GM23338 (cell line): ENCODE data around the gene CD302. TPM values are rescaled to one million over a fixed set of nuclear protein-coding genes. Genes with fewer than 3 reads are reported as not detected.

ENCODE experiments used
- ATAC-seq: fragments of 200-7000 bp; cut with Tn5 transposase; 3 replicates; pipeline ENCODE4 v1.9.1; 2020
- DNase-seq: peaks from one replicate; pipeline ENCODE4 v3.0.0-alpha.2; 2015; ENCODE audit warnings: low spot score
- H2AFZ ChIP-seq: fragments of 200-600 bp; sonication (generic); 2 replicates; pipeline ENCODE4 v1.8.0; 2016; ENCODE audit warnings: antibody characterized with exemption, mild to moderate bottlenecking, moderate library complexity
- H3F3A ChIP-seq: fragments of 200-600 bp; sonication (generic); replicated peaks from 2 replicates; pipeline ENCODE4 v1.8.0; 2017; ENCODE audit warnings: antibody characterized with exemption, mixed run types, low read depth
- H3K27ac ChIP-seq: fragments of 200-600 bp; sonication (generic); 2 replicates; pipeline ENCODE4 v1.6.1; 2016; ENCODE audit warnings: low read depth
- H3K27me3 ChIP-seq: fragments of 200-600 bp; sonication (generic); 2 replicates; pipeline ENCODE4 v1.8.0; 2016; ENCODE audit warnings: mild to moderate bottlenecking, mixed run types, moderate library complexity; ENCODE audit not compliant: insufficient read depth
- H3K36me3 ChIP-seq: fragments of 200-600 bp; sonication (generic); 2 replicates; pipeline ENCODE4 v1.8.0; 2016; ENCODE audit warnings: mild to moderate bottlenecking; ENCODE audit not compliant: insufficient read depth
- H3K4me1 ChIP-seq: fragments of 200-600 bp; sonication (generic); 2 replicates; pipeline ENCODE4 v1.8.0; 2016; ENCODE audit warnings: mild to moderate bottlenecking, moderate library complexity; ENCODE audit not compliant: insufficient read depth
- H3K4me2 ChIP-seq: fragments of 200-600 bp; sonication (generic); 2 replicates; pipeline ENCODE4 v1.7.1; 2017; ENCODE audit warnings: mixed run types
- H3K4me3 ChIP-seq: fragments of 200-600 bp; sonication (generic); 2 replicates; pipeline ENCODE4 v1.6.1; 2016; ENCODE audit warnings: mixed run types
- H3K79me2 ChIP-seq: fragments of 200-600 bp; sonication (generic); replicated peaks from 2 replicates; pipeline ENCODE4 v1.8.0; 2017; ENCODE audit warnings: mild to moderate bottlenecking; ENCODE audit not compliant: insufficient read depth
- H3K9me2 ChIP-seq: fragments of 200-600 bp; sonication (generic); 2 replicates; pipeline ENCODE4 v1.8.0; 2017; ENCODE audit not compliant: insufficient read depth
- H4K20me1 ChIP-seq: fragments of 200-600 bp; sonication (generic); replicated peaks from 2 replicates; pipeline ENCODE4 v1.8.0; 2017; ENCODE audit warnings: mild to moderate bottlenecking; ENCODE audit not compliant: insufficient read depth
- H3K27ac Mint-ChIP-seq: 2 replicates; pipeline ENCODE4 v1.8.0; 2020; ENCODE audit warnings: inconsistent platforms, mild to moderate bottlenecking, moderate library complexity, mixed read lengths
- H3K27me3 Mint-ChIP-seq: 3 replicates; pipeline ENCODE4 v1.8.0; 2022; ENCODE audit warnings: low read depth, mild to moderate bottlenecking, moderate library complexity, mixed read lengths, inconsistent platforms; ENCODE audit not compliant: insufficient read depth, poor library complexity
- H3K36me3 Mint-ChIP-seq: 3 replicates; pipeline ENCODE4 v1.8.0; 2021; ENCODE audit warnings: low read depth, mild to moderate bottlenecking, inconsistent platforms, moderate library complexity, mixed read lengths
- H3K4me1 Mint-ChIP-seq: 3 replicates; pipeline ENCODE4 v1.8.0; 2020; ENCODE audit warnings: mild to moderate bottlenecking, inconsistent platforms, mixed read lengths
- H3K4me3 Mint-ChIP-seq: 3 replicates; pipeline ENCODE4 v1.8.0; 2021; ENCODE audit warnings: moderate library complexity, mild to moderate bottlenecking, inconsistent platforms, mixed read lengths
- H3K9me3 Mint-ChIP-seq: 3 replicates; pipeline ENCODE4 v1.8.0; 2020; ENCODE audit warnings: moderate library complexity, mild to moderate bottlenecking, inconsistent platforms, mixed read lengths
- CREB1 ChIP-seq: fragments of 250-450 bp; sonication (Bioruptor Pico); IDR thresholded peaks from 2 replicates; pipeline ENCODE4 v1.5.0; 2020; ENCODE audit warnings: low read depth, mild to moderate bottlenecking, moderate library complexity
- ETS1 ChIP-seq: IDR thresholded peaks from 2 replicates; pipeline ENCODE4 v1.6.1; 2016; ENCODE audit warnings: antibody characterized with exemption
- EZH2 ChIP-seq: fragments of 200-600 bp; sonication (generic); IDR thresholded peaks from one replicate; pipeline ENCODE4 v1.8.0; 2017; ENCODE audit warnings: antibody characterized with exemption, mild to moderate bottlenecking, low read depth; ENCODE audit not compliant: unreplicated experiment
- EZH2phosphoT487 ChIP-seq: fragments of 200-600 bp; sonication (generic); IDR thresholded peaks from one replicate; pipeline ENCODE4 v1.8.1; 2018; ENCODE audit warnings: antibody characterized with exemption; ENCODE audit not compliant: unreplicated experiment
- JUNB ChIP-seq: IDR thresholded peaks from one replicate; pipeline ENCODE4 v1.6.1; 2016; ENCODE audit warnings: antibody characterized with exemption; ENCODE audit not compliant: unreplicated experiment
- ZNF114 ChIP-seq: fragments of 250-450 bp; sonication (Bioruptor Pico); IDR thresholded peaks from 2 replicates; pipeline ENCODE4 v1.5.0; 2020; ENCODE audit warnings: mild to moderate bottlenecking, moderate library complexity
- ZNF462 ChIP-seq: fragments of 250-450 bp; sonication (Bioruptor Pico); IDR thresholded peaks from 2 replicates; pipeline ENCODE4 v1.5.0; 2020; ENCODE audit warnings: mild to moderate bottlenecking, moderate library complexity
- polyA plus RNA-seq: library from polyadenylated mRNA; unstranded; fragments of >200 nt; fragmentation: Nextera tagmentation; extraction: Ambion mirVana; gene quantifications from 2 replicates; pipeline ENCODE4 v1.2.1, GENCODE V29; 2016
- total RNA-seq: library from RNA; depleted of rRNA; stranded (reverse); fragments of >200 nt; shearing (Covaris generic); gene quantifications from 2 replicates; pipeline ENCODE4 v1.2.3, GENCODE V29; 2014

CD302 gene
- total and polyA plus RNA-seq, 2 experiments from 2014 or later: 1.6 to 1.9 TPM

GRCh38 chr2:159803235-159803962 is 5.4 kb upstream of the CD302 start:
- no peaks in the 10 kb centered on the region for H3K36me3 ChIP-seq
- Mint-ChIP-seq H3K27ac (no peak overlapping the region), H3K4me1 (peaks cover 9% of the 10 kb centered on the region; the same call in 2 of the 3 replicates), H3K36me3 (no peaks in the 10 kb centered on the region), H3K4me3 (no peak overlapping the region), H3K9me3 (no peaks in the 10 kb centered on the region), H3K27me3 (peaks cover 8% of the 10 kb centered on the region)
- ATAC-seq (no peak), DNase-seq (no peak)
- no peak overlapping the region for H3K4me3 ChIP-seq
- no peaks in the 10 kb centered on the region for H3K9me2 ChIP-seq
- H3K4me1 ChIP-seq: peaks cover 9% of the 10 kb centered on the region; the same call in 1 of the 2 replicates
- no peak for TF ChIP-seq JUNB
- TF ChIP-seq ZNF462 (CRISPR knock-in tag): no peak
- no peak for TF ChIP-seq EZH2phosphoT487
- TF ChIP-seq EZH2: no peak
- no peak for TF ChIP-seq CREB1 (CRISPR knock-in tag)
- no peak for TF ChIP-seq ETS1
- TF ChIP-seq ZNF114 (CRISPR knock-in tag): no peak
- no peak overlapping the region for H3K4me2 ChIP-seq
- no peaks in the 10 kb centered on the region for H3K79me2 ChIP-seq
- no peaks in the 10 kb centered on the region for H4K20me1 ChIP-seq
- H3K27me3 ChIP-seq: peaks cover 16% of the 10 kb centered on the region
- H2AFZ ChIP-seq: no peak overlapping the region
- H3F3A ChIP-seq: no peaks in the 10 kb centered on the region
- no peak overlapping the region for H3K27ac ChIP-seq
